ENCODE data around the gene TRAPPC12.
A peak's percentile ranks its signal among the peaks of the same experiment; 100 is the strongest.

Gene TRAPPC12

GRCh38 chr2:3341336-3341735, 38.2 kb upstream of the TRAPPC12 start:
- TF ChIP-seq CTCF (IDR thresholded peaks at IDR 0.05; ENCODE audit: low read depth, low read length): no peak
- no peak overlapping the region for H3K4me3 ChIP-seq (ENCODE audit: low read depth, low read length)
- DNase-seq (ENCODE audit: low read depth, low spot score): no peak
- in situ Hi-C loops (cut with HindIII; ENCODE audit: low sequenced_read_pairs): no loop called here

- DNase-seq (ENCODE audit: low read depth, low spot score): no peak
- TF ChIP-seq CTCF (IDR thresholded peaks at IDR 0.05; ENCODE audit: low read depth, low read length): no peak
- no peak overlapping the region for H3K4me3 ChIP-seq (ENCODE audit: low read depth, low read length)
- in situ Hi-C loops (cut with HindIII; ENCODE audit: low sequenced_read_pairs): no loop called here
Measured at GRCh38 chr2:3342324-3342723, 37.2 kb upstream of the TRAPPC12 start.

- DNase-seq (ENCODE audit: low read depth, low spot score): no peak
- no peak for TF ChIP-seq CTCF (IDR thresholded peaks at IDR 0.05; ENCODE audit: low read depth, low read length)
- in situ Hi-C loops (cut with HindIII; ENCODE audit: low sequenced_read_pairs): no loop called here
- H3K4me3 ChIP-seq (ENCODE audit: low read depth, low read length): no peak overlapping the region
Measured at GRCh38 chr2:3343012-3343411, 36.5 kb upstream of the TRAPPC12 start.

- in situ Hi-C loops (cut with HindIII; ENCODE audit: low sequenced_read_pairs): no loop called here
- TF ChIP-seq CTCF (IDR thresholded peaks at IDR 0.05; ENCODE audit: low read depth, low read length): no peak
- H3K4me3 ChIP-seq (ENCODE audit: low read depth, low read length): no peak overlapping the region
- DNase-seq (ENCODE audit: low read depth, low spot score): no peak
Measured at GRCh38 chr2:3344897-3345296, 34.6 kb upstream of the TRAPPC12 start.

GRCh38 chr2:3345621-3346020, 33.9 kb upstream of the TRAPPC12 start:
- no peak for TF ChIP-seq CTCF (IDR thresholded peaks at IDR 0.05; ENCODE audit: low read depth, low read length)
- H3K4me3 ChIP-seq (ENCODE audit: low read depth, low read length): no peak overlapping the region
- in situ Hi-C loops (cut with HindIII; ENCODE audit: low sequenced_read_pairs): no loop called here
- DNase-seq (ENCODE audit: low read depth, low spot score): no peak

GRCh38 chr2:3348767-3349166, 30.7 kb upstream of the TRAPPC12 start:
- no peak overlapping the region for H3K4me3 ChIP-seq (ENCODE audit: low read depth, low read length)
- no peak for DNase-seq (ENCODE audit: low read depth, low spot score)
- TF ChIP-seq CTCF (IDR thresholded peaks at IDR 0.05; ENCODE audit: low read depth, low read length): no peak
- in situ Hi-C loops (cut with HindIII; ENCODE audit: low sequenced_read_pairs): no loop called here

- TF ChIP-seq CTCF (IDR thresholded peaks at IDR 0.05; ENCODE audit: low read depth, low read length): no peak
- in situ Hi-C loops (cut with HindIII; ENCODE audit: low sequenced_read_pairs): no loop called here
- peak; percentile 9 for DNase-seq (ENCODE audit: low read depth, low spot score)
- H3K4me3 ChIP-seq (ENCODE audit: low read depth, low read length): no peak overlapping the region
Measured at GRCh38 chr2:3349211-3349693, 30.2 kb upstream of the TRAPPC12 start.

All from astrocyte of the spinal cord (primary cell).